IPS-NIHi7 (cell line): ENCODE measurements around the gene MUC6.
A peak's percentile ranks its signal among the peaks of the same experiment; 100 is the strongest.
"Not testable (repeated sequence)": the region's sequence is repeated elsewhere in the genome, so short reads cannot be mapped to it uniquely, and the experiment has no call there.

ENCODE experiments used
- DNase-seq: peaks from one replicate; pipeline ENCODE4 v3.0.0; 2012; ENCODE audit warnings: mixed read lengths; ENCODE audit errors: extremely low spot score

Gene MUC6

GRCh38 chr11:987671-988070 lies 48.8 kb downstream of the MUC6 start:
- no peak for DNase-seq

- no peak for DNase-seq
These were observed 49.6 kb downstream of the MUC6 start for GRCh38 chr11:986952-987305.

- DNase-seq = no peak
These were observed 50.1 kb downstream of the MUC6 start for GRCh38 chr11:986270-986951.

- DNase-seq = no peak
These were observed 50.7 kb downstream of the MUC6 start for GRCh38 chr11:985848-986247.

GRCh38 chr11:985406-985805 lies 51.1 kb downstream of the MUC6 start:
- DNase-seq = no peak

- no peak for DNase-seq
These were observed 52.0 kb downstream of the MUC6 start for GRCh38 chr11:984546-984945.

DNA sequence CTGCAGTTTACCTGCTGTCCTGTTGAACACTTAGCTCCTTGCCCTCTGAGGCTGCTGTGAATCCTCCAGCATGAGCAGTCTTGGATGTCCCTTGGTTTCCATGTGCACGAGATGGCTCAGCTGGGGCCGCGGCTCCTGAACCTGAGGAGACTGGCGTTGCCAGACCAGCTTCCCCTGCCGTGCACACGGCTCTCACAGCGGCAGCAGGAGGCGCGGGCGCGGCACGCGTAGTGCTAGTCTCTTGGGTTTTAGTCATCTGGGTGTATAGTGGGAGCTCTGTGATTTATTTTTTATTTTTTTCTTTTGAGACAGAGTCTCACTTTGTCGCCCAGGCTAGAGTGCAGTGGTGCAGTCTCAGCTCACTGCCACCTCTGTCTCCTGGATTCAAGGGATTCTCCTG lies 54.8 kb downstream of the MUC6 start:
- no peak for DNase-seq

GRCh38 chr11:980438-981357 lies 55.8 kb downstream of the MUC6 start:
- DNase-seq = no peak

DNA sequence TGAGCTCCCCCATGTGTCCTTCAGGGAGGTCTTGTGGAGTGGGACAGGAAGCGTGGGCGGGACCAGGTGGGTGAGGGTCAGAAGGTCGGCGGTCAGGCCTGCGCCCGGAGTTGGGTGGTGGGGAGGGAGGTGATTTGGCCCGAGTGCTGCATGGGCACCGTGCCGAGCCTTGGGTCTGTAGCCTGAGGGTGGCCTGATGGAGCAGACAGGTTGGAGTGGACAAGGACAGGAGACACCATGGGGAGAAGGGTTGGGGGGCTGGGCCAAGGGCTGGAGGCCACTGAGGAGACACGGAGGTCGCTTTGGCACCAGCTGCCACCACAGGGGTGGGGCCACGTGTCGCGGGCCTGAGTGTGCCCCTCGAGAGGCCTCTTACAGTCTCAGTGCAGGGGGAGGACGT lies 57.7 kb downstream of the MUC6 start:
- DNase-seq = no peak

DNA sequence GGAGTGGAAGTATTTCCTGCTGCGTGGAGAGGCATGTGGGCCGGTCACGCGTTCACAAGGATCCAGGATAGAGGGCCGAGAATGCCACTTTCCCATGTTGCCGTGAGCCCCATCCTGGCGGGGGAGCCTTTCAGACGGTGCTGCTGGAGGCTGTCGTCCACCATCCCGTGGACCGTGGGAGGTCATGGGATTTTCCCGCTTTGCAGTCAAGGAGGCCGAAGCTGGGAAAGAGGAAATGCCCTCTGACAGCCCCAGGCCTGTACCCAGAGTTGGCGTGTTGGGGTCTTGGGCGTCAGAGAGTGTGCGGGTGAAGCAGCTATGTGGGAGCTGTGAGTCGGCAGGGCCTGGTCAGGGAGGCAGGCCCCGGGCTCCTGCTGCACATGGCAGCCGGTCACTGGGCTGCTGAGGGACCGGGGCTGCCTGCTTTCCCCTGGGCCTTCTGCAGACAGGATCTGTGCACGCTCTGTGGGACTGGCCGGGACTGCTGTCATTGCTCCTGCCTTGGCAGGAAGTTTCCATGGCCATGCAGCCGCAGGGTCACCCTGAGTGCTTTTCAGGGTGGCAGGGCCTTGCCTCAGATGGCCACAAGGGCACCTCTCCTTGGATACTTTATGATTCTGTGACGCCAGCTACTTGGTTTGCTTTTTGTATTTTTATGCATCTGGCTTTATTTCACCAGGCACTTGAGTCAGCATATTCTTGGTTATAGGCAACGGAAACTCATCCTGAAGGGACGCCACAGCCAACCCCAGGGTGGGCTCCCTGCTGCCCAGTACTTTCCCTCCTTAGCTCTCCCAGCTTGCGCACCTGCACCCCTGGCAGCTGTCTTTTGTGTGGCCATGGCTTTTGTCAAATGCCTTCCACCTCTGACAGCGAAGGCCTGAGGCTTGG lies 58.4 kb downstream of the MUC6 start:
- no peak for DNase-seq

GRCh38 chr11:976431-977160 lies 59.9 kb downstream of the MUC6 start:
- DNase-seq = no peak

DNA sequence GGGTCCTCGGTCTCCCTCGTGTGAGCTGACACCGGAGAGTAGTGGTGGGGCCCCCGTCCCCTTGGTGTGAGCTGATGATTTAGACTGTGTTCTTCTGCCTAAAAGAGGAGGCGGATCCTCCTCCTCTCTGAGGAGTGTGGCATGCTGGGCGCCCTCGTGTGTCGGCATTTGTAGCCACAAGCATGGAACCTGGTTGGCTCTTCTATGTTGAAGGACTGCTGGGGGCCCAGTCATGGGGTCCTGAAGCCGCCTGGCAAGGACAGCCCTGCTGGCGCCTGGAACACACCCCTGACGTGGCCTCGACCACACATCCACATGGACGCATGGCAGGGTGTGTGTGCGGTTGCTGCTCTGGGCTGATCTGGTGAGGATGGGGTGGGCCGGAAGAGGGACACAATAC lies 60.7 kb downstream of the MUC6 start:
- peak; percentile 92 for DNase-seq

DNA sequence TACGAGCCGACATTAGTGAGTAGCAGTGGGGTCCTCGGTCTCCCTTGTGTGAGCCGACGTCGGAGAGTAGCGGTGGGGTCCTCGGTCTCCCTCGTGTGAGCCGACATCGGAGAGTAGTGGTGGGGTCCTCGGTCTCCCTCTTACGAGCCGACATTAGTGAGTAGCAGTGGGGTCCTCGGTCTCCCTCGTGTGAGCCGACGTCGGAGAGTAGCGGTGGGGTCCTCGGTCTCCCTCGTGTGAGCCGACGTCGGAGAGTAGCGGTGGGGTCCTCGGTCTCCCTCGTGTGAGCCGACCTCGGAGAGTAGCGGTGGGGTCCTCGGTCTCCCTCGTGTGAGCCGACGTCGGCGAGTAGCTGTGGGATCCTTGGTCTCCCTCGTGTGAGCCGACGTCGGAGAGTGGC lies 61.1 kb downstream of the MUC6 start:
- not testable (repeated sequence) for DNase-seq

GRCh38 chr11:973237-973636 lies 63.3 kb downstream of the MUC6 start:
- no peak for DNase-seq

- DNase-seq = no peak
These were observed 63.9 kb downstream of the MUC6 start for GRCh38 chr11:972523-973211.

DNA sequence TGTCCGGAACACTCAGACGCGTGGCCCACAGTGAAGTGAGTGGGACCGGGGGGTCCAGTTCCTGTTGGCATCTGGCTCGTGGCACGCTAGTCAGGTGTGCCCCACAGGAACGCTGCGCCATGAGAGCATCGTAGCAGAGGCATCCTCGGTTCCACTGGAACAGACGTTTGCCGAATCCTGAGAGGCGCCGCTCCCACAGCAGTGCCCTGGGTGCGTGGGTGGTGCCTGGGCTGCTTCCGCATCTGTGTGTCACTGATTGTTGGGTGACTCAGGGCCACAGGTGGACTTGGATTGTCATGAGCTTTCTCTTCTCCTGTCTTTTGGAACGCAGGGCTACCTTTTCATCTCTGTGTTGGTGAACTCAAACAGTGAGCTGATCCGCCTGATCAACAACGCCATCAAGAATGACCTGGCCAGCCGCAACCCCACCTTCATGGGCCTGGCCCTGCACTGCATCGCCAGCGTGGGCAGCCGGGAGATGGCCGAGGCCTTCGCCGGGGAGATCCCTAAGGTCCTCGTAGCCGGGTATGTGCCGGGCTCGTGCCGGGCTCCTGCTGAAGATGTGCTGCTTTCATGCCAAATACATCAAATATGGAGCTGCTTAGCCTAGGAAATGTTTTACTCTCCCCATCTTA lies 64.7 kb downstream of the MUC6 start:
- DNase-seq = no peak

GRCh38 chr11:971092-971690 lies 65.3 kb downstream of the MUC6 start:
- no peak for DNase-seq

GRCh38 chr11:970319-970871 lies 66.1 kb downstream of the MUC6 start:
- no peak for DNase-seq

DNA sequence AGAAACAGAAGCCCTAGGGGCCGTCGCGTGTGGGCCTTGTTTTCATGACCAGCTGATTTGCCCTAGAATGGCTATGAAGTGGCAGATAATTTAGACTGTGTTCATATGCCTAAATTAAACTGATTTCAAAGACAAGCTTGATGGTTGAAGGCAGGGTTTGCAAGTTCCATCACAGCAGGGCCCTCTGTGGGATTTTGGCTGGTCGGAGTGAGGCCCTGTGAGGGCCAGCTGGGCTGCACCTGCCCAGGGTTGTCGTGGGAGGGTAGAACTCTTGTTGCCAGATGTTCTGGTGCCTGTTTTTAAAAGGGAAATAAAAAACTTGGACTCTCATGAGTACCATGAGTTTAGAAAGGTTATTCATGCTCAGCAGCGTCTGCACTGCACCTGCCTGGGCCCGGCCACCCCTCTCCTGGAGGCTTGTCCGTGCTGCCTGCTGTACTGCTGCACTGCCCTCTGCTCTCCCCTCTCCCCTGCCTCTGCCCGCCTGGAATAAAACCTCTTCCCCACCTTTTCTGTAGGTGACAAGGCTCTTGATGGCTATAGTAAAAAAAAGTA lies 66.8 kb downstream of the MUC6 start:
- no peak for DNase-seq
